Cardiac muscle cell (in vitro differentiated cells and primary cell): Measurements from ENCODE around the gene RASSF7. TPM values are rescaled to one million over a fixed set of nuclear protein-coding genes. Genes with fewer than 3 reads are reported as not detected.

Experiments
- DNase-seq, 2 donors: peaks; one replicate each; pipeline versions ENCODE4 v3.0.0 to v3.0.0-alpha.2; 2010 to 2017; ENCODE audit warnings: low read depth in 1 of 2, low spot score in 1 of 2
- H3K27ac ChIP-seq: fragments of 200-600 bp; sonication (generic); 2 replicates; pipeline ENCODE4 v1.5.1; 2016
- H3K27me3 ChIP-seq: fragments of 200-600 bp; sonication (generic); 2 replicates; pipeline ENCODE4 v1.6.0; 2016; ENCODE audit warnings: control low read depth
- H3K36me3 ChIP-seq: fragments of 200-600 bp; sonication (generic); 2 replicates; pipeline ENCODE4 v1.5.1; 2016; ENCODE audit warnings: control low read depth
- H3K4me1 ChIP-seq: fragments of 200-600 bp; sonication (generic); 2 replicates; pipeline ENCODE4 v1.8.1; 2017; ENCODE audit warnings: low read depth, mild to moderate bottlenecking, mixed run types
- H3K4me3 ChIP-seq: fragments of 200-600 bp; sonication (generic); 2 replicates; pipeline ENCODE4 v1.5.1; 2016; ENCODE audit warnings: mild to moderate bottlenecking
- H3K9me3 ChIP-seq: fragments of 200-600 bp; sonication (generic); 2 replicates; pipeline ENCODE4 v1.5.1; 2017; ENCODE audit warnings: low read depth, mild to moderate bottlenecking, control low read depth
- polyA plus RNA-seq: library from polyadenylated mRNA; unstranded; fragments of >200 nt; fragmentation: Nextera tagmentation; extraction: Ambion mirVana; gene quantifications from 2 replicates; pipeline ENCODE4 v1.2.1, GENCODE V29; 2016
- total RNA-seq: library from RNA; depleted of rRNA; stranded (reverse); fragments of >200 nt; gene quantifications from 2 replicates; pipeline ENCODE4 v1.2.3, GENCODE V29; 2016
- TF ChIP-seq, protein P1 (sequence below): IDR thresholded peaks from 2 replicates; pipeline ENCODE4 v1.5.1; 2012; ENCODE audit warnings: low read depth, mild to moderate bottlenecking, low read length

The RASSF7 gene
- total and polyA plus RNA-seq, 2 experiments from 2014 or later: 49.5 to 66.7 TPM

DNA sequence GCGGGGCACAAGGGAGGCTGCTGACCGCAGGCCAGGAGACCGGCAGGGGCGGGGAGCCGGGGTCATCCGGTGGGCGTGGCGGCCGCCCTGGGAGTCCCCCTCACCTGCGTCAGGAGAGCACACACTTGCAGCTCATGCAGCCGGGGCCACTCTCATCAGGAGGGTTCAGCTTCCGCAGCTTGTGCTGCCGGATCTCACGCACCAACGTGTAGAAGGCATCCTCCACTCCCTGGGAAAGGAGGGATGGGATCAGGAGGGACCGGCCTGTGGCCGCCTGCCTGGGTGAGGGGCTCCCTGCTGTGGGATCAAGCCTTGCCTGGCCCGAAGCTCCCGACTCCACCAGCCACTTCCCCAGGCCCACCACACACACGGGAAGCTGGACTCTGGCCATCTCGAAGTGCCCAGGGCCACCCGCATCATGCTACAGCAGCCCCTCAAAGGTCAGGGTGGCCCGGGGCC lies 28.2 kb upstream of the RASSF7 start:
- no peak for DNase-seq
- H3K4me1 ChIP-seq: peaks cover 8% of the 10 kb centered on the region
- TF ChIP-seq, protein P1, sequence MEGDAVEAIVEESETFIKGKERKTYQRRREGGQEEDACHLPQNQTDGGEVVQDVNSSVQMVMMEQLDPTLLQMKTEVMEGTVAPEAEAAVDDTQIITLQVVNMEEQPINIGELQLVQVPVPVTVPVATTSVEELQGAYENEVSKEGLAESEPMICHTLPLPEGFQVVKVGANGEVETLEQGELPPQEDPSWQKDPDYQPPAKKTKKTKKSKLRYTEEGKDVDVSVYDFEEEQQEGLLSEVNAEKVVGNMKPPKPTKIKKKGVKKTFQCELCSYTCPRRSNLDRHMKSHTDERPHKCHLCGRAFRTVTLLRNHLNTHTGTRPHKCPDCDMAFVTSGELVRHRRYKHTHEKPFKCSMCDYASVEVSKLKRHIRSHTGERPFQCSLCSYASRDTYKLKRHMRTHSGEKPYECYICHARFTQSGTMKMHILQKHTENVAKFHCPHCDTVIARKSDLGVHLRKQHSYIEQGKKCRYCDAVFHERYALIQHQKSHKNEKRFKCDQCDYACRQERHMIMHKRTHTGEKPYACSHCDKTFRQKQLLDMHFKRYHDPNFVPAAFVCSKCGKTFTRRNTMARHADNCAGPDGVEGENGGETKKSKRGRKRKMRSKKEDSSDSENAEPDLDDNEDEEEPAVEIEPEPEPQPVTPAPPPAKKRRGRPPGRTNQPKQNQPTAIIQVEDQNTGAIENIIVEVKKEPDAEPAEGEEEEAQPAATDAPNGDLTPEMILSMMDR: no peak
- no peak overlapping the region for H3K27ac ChIP-seq
- H3K9me3 ChIP-seq: no peaks in the 10 kb centered on the region
- H3K27me3 ChIP-seq: no peaks in the 10 kb centered on the region
- H3K4me3 ChIP-seq: no peak overlapping the region
- peaks cover 7% of the 10 kb centered on the region for H3K36me3 ChIP-seq

DNA sequence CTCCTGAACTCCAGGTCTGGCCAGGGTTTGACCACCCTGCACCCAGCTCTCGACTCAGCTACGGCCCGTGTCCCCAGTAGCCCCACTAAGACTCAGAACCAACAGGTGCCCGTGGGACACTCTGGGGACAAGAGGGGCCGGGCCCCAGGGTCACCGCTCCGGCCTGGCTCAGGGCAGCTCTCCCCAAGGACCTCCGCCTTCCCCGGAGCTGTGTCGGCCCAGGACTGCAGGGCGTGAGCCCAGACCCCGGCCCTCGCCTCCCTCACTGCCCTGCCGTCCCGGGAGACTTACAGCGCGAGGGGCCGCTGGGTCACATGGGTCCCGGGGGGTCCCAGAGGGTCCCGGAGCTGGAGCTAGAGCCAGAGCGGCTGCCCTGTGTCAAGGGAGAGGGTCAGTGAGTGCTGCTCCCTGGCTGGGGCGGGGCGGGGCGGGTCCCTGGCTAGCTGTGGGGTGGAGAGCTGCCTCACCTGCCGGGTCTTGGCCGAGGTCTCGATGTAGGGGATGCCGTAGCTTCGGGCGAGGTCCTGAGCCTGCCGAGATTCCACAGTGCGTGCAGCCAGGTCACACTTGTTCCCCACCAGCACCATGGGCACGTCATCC lies 27.7 kb upstream of the RASSF7 start:
- Histone ChIP-seq H3K4me3 (no peak overlapping the region), H3K27ac (no peak overlapping the region), H3K4me1 (peaks cover 12% of the 10 kb centered on the region), H3K27me3 (no peaks in the 10 kb centered on the region), H3K36me3 (peaks cover 7% of the 10 kb centered on the region), H3K9me3 (no peaks in the 10 kb centered on the region)
- TF ChIP-seq, protein P1: no peak
- no peak for DNase-seq

DNA sequence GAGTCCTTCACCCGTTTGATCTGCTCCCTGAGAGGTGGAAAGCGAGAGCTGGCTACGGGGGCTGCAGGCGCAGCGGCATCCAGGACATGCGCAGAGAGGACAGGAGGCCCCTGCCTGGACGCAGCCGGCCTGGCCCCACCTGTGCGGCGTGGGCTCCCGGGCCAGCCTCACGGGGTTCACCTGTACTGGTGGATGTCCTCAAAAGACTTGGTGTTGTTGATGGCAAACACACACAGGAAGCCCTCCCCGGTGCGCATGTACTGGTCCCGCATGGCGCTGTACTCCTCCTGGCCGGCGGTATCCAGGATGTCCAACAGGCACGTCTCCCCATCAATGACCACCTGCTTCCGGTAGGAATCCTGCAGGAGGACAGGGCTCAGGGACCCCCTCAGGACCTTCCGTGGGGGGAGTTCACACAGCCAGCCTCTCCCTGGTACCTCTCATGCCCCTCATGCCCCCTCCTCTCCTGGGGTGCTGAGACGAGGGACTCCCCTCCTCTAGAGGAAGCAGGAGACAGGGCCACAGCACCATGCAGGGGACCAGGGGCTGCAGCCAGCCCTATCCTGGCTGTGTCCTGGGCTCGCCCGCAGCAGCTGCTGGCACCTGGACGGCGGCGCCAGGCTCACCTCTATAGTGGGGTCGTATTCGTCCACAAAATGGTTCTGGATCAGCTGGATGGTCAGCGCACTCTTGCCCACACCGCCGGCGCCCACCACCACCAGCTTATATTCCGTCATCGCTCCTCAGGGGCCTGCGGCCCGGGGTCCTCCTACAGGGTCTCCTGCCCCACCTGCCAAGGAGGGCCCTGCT lies 27.0 kb upstream of the RASSF7 start:
- TF ChIP-seq, protein P1: no peak
- Histone ChIP-seq H3K9me3 (no peaks in the 10 kb centered on the region), H3K4me1 (peaks cover 12% of the 10 kb centered on the region), H3K27ac (no peak overlapping the region), H3K4me3 (peak overlapping the region; percentile 98), H3K27me3 (no peaks in the 10 kb centered on the region), H3K36me3 (peaks cover 7% of the 10 kb centered on the region)
- DNase-seq: no peak

DNA sequence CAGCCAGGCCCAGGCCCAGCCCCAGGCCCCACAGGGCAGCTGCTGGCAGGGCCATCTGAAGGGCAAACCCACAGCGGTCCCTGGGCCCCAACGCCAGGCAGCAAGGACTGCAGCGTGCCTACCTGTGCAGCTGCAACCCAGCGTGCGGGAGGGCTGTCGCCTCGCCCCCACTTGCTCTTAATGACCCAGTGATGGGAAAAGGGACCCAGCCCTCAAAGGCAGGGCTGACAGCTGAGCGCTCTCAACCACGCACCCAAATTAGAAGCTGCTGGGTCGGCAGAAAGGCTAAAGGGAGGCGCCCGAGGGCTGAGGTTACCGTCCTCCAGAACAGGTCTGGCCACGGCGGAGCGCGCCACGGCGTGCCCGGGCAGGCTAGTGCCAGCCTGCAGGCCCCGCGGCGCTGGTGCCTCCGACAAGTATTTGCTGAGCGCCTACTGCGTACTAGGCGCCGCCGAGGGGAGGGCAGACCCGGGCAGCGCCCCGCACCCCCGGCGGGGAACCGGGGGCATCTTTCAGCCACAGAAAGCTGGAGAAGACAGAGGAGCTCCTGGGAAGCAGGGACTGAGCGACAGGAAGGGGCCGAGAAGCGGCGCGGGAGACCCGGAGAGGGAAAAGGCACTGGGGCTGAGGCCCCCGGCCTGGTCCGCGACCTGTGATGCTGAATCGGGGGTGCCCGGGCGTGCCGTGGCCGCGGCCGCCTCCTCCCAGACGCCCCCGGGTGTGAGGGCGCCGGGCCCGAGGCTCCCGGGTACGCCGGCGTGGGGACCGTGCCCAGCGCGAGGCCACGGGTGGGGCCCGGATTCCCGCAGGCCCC lies 26.2 kb upstream of the RASSF7 start:
- H3K4me3 ChIP-seq: peak overlapping the region; percentile 98
- DNase-seq: peak; percentile 16 to 25
- no peaks in the 10 kb centered on the region for H3K27me3 ChIP-seq
- peaks cover 7% of the 10 kb centered on the region for H3K36me3 ChIP-seq
- peaks cover 12% of the 10 kb centered on the region for H3K4me1 ChIP-seq
- H3K9me3 ChIP-seq: no peaks in the 10 kb centered on the region
- H3K27ac ChIP-seq: no peak overlapping the region
- TF ChIP-seq, protein P1: no peak

DNA sequence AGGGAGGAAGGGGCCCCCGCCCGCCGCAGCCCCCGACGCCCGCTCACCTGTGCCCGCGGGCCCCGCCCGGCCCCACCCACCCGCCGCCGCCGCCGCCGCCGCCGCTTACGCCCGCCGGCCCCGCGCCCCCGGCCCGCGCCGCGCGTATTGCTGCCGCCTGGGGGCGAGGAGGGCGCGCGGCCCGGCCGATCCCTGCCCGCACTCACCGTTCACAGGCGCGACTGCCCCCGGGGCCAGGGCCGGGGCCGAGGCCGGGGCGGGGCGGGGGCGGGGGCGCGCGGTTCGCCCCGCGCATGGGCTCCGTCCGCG lies 25.6 kb upstream of the RASSF7 start:
- Histone ChIP-seq H3K27me3 (no peaks in the 10 kb centered on the region), H3K27ac (no peak overlapping the region), H3K4me1 (peaks cover 12% of the 10 kb centered on the region), H3K4me3 (peak overlapping the region; percentile 98), H3K9me3 (no peaks in the 10 kb centered on the region), H3K36me3 (peaks cover 7% of the 10 kb centered on the region)
- DNase-seq: no peak
- TF ChIP-seq, protein P1: no peak
